ENCODE results near the gene SLC25A10. TPM values are rescaled to one million over a fixed set of nuclear protein-coding genes. Genes with fewer than 3 reads are reported as not detected.

SLC25A10 gene
- total RNA-seq, 1 donor from 2014 or later, result 6.1 TPM

GRCh38 chr17:81690549-81690948 lies 21.5 kb upstream of the SLC25A10 start:
- DNase-seq, result no peak
- Mint-ChIP-seq H3K9me3 (no peaks in the 10 kb centered on the region), H3K4me1 (peaks cover 8% of the 10 kb centered on the region), H3K27ac (no peak overlapping the region), H3K27me3 (no peaks in the 10 kb centered on the region), H3K36me3 (ENCODE audit: low read depth) (peaks cover 62% of the 10 kb centered on the region), H3K4me3 (no peak overlapping the region)
- ChIA-PET POLR2A (no interaction called here), CTCF (no interaction called here)
- ATAC-seq (ENCODE audit: low read depth), result no peak
- TF ChIP-seq, protein P1, sequence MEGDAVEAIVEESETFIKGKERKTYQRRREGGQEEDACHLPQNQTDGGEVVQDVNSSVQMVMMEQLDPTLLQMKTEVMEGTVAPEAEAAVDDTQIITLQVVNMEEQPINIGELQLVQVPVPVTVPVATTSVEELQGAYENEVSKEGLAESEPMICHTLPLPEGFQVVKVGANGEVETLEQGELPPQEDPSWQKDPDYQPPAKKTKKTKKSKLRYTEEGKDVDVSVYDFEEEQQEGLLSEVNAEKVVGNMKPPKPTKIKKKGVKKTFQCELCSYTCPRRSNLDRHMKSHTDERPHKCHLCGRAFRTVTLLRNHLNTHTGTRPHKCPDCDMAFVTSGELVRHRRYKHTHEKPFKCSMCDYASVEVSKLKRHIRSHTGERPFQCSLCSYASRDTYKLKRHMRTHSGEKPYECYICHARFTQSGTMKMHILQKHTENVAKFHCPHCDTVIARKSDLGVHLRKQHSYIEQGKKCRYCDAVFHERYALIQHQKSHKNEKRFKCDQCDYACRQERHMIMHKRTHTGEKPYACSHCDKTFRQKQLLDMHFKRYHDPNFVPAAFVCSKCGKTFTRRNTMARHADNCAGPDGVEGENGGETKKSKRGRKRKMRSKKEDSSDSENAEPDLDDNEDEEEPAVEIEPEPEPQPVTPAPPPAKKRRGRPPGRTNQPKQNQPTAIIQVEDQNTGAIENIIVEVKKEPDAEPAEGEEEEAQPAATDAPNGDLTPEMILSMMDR (IDR thresholded peaks at IDR 0.05), result no peak
- intact Hi-C loops (cut with micrococcal nuclease), result no loop called here

GRCh38 chr17:81691196-81691595 lies 20.9 kb upstream of the SLC25A10 start:
- Mint-ChIP-seq H3K9me3 (no peaks in the 10 kb centered on the region), H3K27me3 (no peaks in the 10 kb centered on the region), H3K36me3 (ENCODE audit: low read depth) (peaks cover 63% of the 10 kb centered on the region), H3K4me1 (peaks cover 4% of the 10 kb centered on the region), H3K4me3 (no peak overlapping the region), H3K27ac (no peak overlapping the region)
- ChIA-PET POLR2A (no interaction called here), CTCF (no interaction called here)
- DNase-seq, result no peak
- no peak for ATAC-seq (ENCODE audit: low read depth)
- intact Hi-C loops (cut with micrococcal nuclease), result no loop called here
- TF ChIP-seq, protein P1 (IDR thresholded peaks at IDR 0.05), result no peak

DNA sequence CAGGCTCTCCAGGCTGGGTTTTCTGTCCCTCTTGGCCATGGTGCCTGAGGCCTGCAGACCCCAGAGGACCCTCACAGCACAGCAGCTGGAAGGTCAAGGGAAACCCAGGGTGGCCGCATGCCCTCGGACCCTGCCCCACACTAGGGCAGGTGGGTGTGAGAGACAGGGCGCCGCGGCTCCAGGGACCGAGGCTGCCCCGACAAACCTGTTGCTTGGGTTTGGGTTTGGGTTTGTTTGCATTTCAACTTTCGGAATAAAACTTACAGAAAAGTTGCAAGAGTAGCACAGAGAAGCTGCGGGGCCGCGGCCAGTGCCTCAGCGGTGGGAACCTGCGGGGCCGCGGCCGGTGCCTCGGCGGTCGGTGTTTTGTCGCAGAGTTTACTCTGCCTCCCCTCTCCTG lies 20.5 kb upstream of the SLC25A10 start:
- Mint-ChIP-seq H3K27ac (no peak overlapping the region), H3K4me1 (peaks cover 2% of the 10 kb centered on the region), H3K27me3 (no peaks in the 10 kb centered on the region), H3K9me3 (no peaks in the 10 kb centered on the region), H3K4me3 (no peak overlapping the region), H3K36me3 (ENCODE audit: low read depth) (peaks cover 63% of the 10 kb centered on the region)
- ChIA-PET POLR2A (no interaction called here), CTCF (no interaction called here)
- TF ChIP-seq, protein P1 (IDR thresholded peaks at IDR 0.05), result no peak
- no peak for ATAC-seq (ENCODE audit: low read depth)
- intact Hi-C loops (cut with micrococcal nuclease), result no loop called here
- DNase-seq, result no peak

DNA sequence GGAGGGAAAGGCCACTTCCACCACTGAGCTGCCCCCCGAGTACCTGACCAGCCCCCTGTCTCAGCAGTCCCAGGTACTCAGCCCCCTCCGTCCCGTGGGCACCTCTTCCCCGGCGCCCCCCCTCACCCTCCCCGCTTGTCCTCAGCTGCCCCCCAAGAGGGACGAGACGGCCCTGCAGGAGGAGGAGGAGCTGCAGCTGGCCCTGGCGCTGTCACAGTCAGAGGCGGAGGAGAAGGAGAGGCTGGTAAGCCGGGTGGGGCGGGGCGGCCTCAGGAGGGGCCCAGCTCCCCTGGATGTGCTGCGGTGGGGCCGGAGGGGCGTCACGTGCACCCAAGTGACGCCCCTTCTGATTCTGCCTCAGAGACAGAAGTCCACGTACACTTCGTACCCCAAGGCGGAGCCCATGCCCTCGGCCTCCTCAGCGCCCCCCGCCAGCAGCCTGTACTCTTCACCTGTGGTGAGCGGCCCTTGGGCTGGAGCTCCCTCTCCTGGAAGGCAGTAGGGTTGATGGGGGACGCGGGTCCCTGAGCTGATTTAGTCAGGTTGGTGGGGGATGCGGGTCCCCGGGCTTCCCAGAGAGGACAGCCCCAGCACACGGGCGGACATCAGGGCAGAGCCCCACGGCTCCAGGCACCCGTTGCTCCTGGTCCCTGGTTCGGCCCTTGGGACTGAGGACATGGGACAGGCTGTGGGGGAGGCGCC lies 18.4 kb upstream of the SLC25A10 start:
- TF ChIP-seq, protein P1 (IDR thresholded peaks at IDR 0.05), result no peak
- intact Hi-C loops (cut with micrococcal nuclease), result no loop called here
- Mint-ChIP-seq H3K4me3 (no peak overlapping the region), H3K4me1 (no peaks in the 10 kb centered on the region), H3K9me3 (no peaks in the 10 kb centered on the region), H3K36me3 (ENCODE audit: low read depth) (peaks cover 69% of the 10 kb centered on the region), H3K27me3 (no peaks in the 10 kb centered on the region), H3K27ac (no peak overlapping the region)
- no peak for DNase-seq
- ChIA-PET POLR2A (interaction anchor here (0.5 kb wide), 1 partner anchor 30 kb away, joined by 3 read pairs; no protein-coding TSS in a partner anchor), CTCF (no interaction called here)
- ATAC-seq (ENCODE audit: low read depth), result no peak

- H3K4me1 Mint-ChIP-seq, result no peaks in the 10 kb centered on the region
- no peak for DNase-seq
- H3K36me3 Mint-ChIP-seq (ENCODE audit: low read depth), result peaks cover 66% of the 10 kb centered on the region
- no peaks in the 10 kb centered on the region for H3K9me3 Mint-ChIP-seq
- POLR2A ChIA-PET, result no interaction called here
- H3K27me3 Mint-ChIP-seq, result no peaks in the 10 kb centered on the region
- TF ChIP-seq, protein P1 (IDR thresholded peaks at IDR 0.05), result no peak
- H3K4me3 Mint-ChIP-seq, result no peak overlapping the region
- CTCF ChIA-PET, result no interaction called here
- intact Hi-C loops (cut with micrococcal nuclease), result no loop called here
- no peak overlapping the region for H3K27ac Mint-ChIP-seq
- ATAC-seq (ENCODE audit: low read depth), result no peak
Measured at GRCh38 chr17:81694810-81695209, 17.3 kb upstream of the SLC25A10 start.
